ENCODE measurements around the gene CALY. TPM values are rescaled to one million over a fixed set of nuclear protein-coding genes. Genes with fewer than 3 reads are reported as not detected.

The CALY gene
- total RNA-seq, 2 donors from 2014 or later, result 9.4 TPM; not detected in 1

DNA sequence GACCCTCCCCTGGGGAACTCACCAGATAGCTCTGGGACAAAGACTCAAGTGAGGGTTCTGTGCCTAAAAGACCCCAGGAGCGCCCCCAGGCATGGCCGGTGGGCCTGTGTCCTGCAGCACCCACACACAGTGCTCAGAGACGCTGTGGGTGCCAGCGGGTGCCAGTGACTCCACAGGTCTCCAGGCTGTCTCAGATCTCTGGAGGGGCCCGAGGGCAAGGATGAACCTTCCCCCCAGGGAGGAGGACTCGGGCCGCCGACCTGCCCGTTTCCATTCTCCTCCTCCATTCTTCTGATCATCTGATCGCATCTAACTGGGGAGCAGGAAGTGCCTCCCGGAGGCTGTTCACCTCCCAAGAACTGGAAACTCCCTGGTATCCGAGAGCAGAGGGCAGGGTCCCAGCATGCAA, 61.0 kb downstream of the CALY start:
- H3K36me3 ChIP-seq, result peaks cover 0 to 5% of the 10 kb centered on the region in 2 donors
- no peak overlapping the region for H3K4me3 ChIP-seq
- TF ChIP-seq POLR2AphosphoS5 (IDR thresholded peaks at IDR 0.05), result no peak
- TF ChIP-seq, protein P1, sequence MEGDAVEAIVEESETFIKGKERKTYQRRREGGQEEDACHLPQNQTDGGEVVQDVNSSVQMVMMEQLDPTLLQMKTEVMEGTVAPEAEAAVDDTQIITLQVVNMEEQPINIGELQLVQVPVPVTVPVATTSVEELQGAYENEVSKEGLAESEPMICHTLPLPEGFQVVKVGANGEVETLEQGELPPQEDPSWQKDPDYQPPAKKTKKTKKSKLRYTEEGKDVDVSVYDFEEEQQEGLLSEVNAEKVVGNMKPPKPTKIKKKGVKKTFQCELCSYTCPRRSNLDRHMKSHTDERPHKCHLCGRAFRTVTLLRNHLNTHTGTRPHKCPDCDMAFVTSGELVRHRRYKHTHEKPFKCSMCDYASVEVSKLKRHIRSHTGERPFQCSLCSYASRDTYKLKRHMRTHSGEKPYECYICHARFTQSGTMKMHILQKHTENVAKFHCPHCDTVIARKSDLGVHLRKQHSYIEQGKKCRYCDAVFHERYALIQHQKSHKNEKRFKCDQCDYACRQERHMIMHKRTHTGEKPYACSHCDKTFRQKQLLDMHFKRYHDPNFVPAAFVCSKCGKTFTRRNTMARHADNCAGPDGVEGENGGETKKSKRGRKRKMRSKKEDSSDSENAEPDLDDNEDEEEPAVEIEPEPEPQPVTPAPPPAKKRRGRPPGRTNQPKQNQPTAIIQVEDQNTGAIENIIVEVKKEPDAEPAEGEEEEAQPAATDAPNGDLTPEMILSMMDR (IDR thresholded peaks at IDR 0.05), result no peak
- TF ChIP-seq POLR2A (IDR thresholded peaks at IDR 0.05), result no peak
- H3K4me1 ChIP-seq (replicated peaks), result peaks cover 6% of the 10 kb centered on the region
- H3K9me3 ChIP-seq, result no peaks in the 10 kb centered on the region
- intact Hi-C loops (cut with DNase I), result no loop called here
- DNase-seq (ENCODE audit: low spot score), result no peak
- H3K27me3 ChIP-seq (replicated peaks; ENCODE audit: insufficient read depth), result no peaks in the 10 kb centered on the region
- WGBS, result 47% methylated on average over 12 of the region's 12 CpGs
- no peak overlapping the region for H3K27ac ChIP-seq

- intact Hi-C loops (cut with DNase I), result no loop called here
- H3K27me3 ChIP-seq (replicated peaks; ENCODE audit: insufficient read depth), result no peaks in the 10 kb centered on the region
- H3K4me3 ChIP-seq, result no peak overlapping the region
- TF ChIP-seq POLR2A (IDR thresholded peaks at IDR 0.05) (no peak), POLR2AphosphoS5 (IDR thresholded peaks at IDR 0.05) (no peak)
- TF ChIP-seq, protein P1 (IDR thresholded peaks at IDR 0.05), result no peak
- H3K27ac ChIP-seq, result no peak overlapping the region
- H3K4me1 ChIP-seq (replicated peaks), result peaks cover 6% of the 10 kb centered on the region
- DNase-seq (ENCODE audit: low spot score), result no peak
- 45% methylated on average over 25 of the region's 26 CpGs for WGBS
- peaks cover 0 to under 1% of the 10 kb centered on the region in 2 donors for H3K36me3 ChIP-seq
- H3K9me3 ChIP-seq, result no peaks in the 10 kb centered on the region
These were observed 61.7 kb downstream of the CALY start for GRCh38 chr10:133274751-133275683.

Small RNA genes lying within 50 kb of the gene (microRNA-seq; reads per million reads assigned to microRNA genes)
- 0.75 reads per million for gene MIR3944

Small RNA genes lying within 50 kb of the gene (small RNA-seq; reads per million reads assigned to genes)
- gene AL360181.4 (0 reads per million in 2 donors), gene BANF1P2 (0 reads per million in 2 donors), gene MIR3944 (0 reads per million in 2 donors)

Other genes with a start within 250 kb of the CALY start
- under 1 TPM; 0.14 to 0.23 TPM for gene ADGRA1, start 249.0 kb downstream of the CALY start, total RNA-seq
- gene KNDC1, start 176.7 kb downstream of the CALY start, total RNA-seq, result 10 to 100 TPM in 1 of 2 donors, 1 to 10 TPM in 1; 1.5 to 10.8 TPM
- 1 to 10 TPM in 1 of 2 donors, not detected in 1; 9.2 TPM for gene UTF1, start 106.7 kb downstream of the CALY start, total RNA-seq
- gene VENTX, start 99.0 kb downstream of the CALY start, total RNA-seq, result 1 to 10 TPM in 1 of 2 donors, under 1 TPM in 1; 0.18 to 1.8 TPM
- gene ADAM8, start 60.0 kb downstream of the CALY start, total RNA-seq, result 1 to 10 TPM; 7.2 to 7.4 TPM
- 10 to 100 TPM; 53.5 to 78.5 TPM for gene TUBGCP2, start 28.0 kb downstream of the CALY start, total RNA-seq
- gene ZNF511, start 28.0 kb downstream of the CALY start, total RNA-seq, result 10 to 100 TPM; 52.8 to 57.6 TPM
- 1 to 10 TPM in 1 of 2 donors, not detected in 1; 6.6 TPM for gene PRAP1, start 10.5 kb upstream of the CALY start, total RNA-seq
- 10 to 100 TPM in 1 of 2 donors, 1 to 10 TPM in 1; 8.7 to 11.4 TPM for gene FUOM, start 21.1 kb upstream of the CALY start, total RNA-seq
- 100 to 1,000 TPM; 112 to 126 TPM for gene ECHS1, start 36.5 kb upstream of the CALY start, total RNA-seq
- 10 to 100 TPM; 17.5 to 20.2 TPM for gene PAOX, start 42.4 kb upstream of the CALY start, total RNA-seq
- 10 to 100 TPM; 26.8 to 67.4 TPM for gene MTG1, start 57.3 kb upstream of the CALY start, total RNA-seq
- gene SPRN, start 87.7 kb upstream of the CALY start, total RNA-seq, result 1 to 10 TPM in 1 of 2 donors, under 1 TPM in 1; 0.09 to 1.2 TPM
- 10 to 100 TPM in 1 of 2 donors, 1 to 10 TPM in 1; 2.2 to 10.1 TPM for gene SCART1, start 117.0 kb upstream of the CALY start, total RNA-seq
- gene CYP2E1, start 190.5 kb upstream of the CALY start, total RNA-seq, result 1 to 10 TPM; 3.7 to 8.1 TPM
- gene SYCE1, start 228.7 kb upstream of the CALY start, total RNA-seq, result 10 to 100 TPM in 1 of 2 donors, 1 to 10 TPM in 1; 1.7 to 12.3 TPM